GM21825 (cell line): ENCODE data around the gene FAM120AOS.

Experiments
- ATAC-seq: cut with Tn5 transposase; IDR thresholded peaks from one replicate; pipeline ENCODE4 v1.9.1; 2021; ENCODE audit warnings: mild to moderate bottlenecking, moderate library complexity; ENCODE audit not compliant: unreplicated experiment

The FAM120AOS gene

GRCh38 chr9:93453047-93453914, at the start of gene FAM120AOS:
Gene FAM120AOS (minus strand): TSS chr9:93453581. CDS start chr9:93452709, 872 bp downstream.
- peak; percentile 60 for ATAC-seq

- ATAC-seq: no peak
Observed at GRCh38 chr9:93501406-93501805, 48.0 kb upstream of the FAM120AOS start.

GRCh38 chr9:93500571-93501298, 47.4 kb upstream of the FAM120AOS start:
- ATAC-seq: no peak

- ATAC-seq: no peak
Observed at GRCh38 chr9:93496285-93496684, 42.9 kb upstream of the FAM120AOS start.

- no peak for ATAC-seq
Observed at GRCh38 chr9:93493949-93494348, 40.6 kb upstream of the FAM120AOS start.

GRCh38 chr9:93492327-93492726, 38.9 kb upstream of the FAM120AOS start:
- no peak for ATAC-seq

GRCh38 chr9:93491593-93492232, 38.3 kb upstream of the FAM120AOS start:
- no peak for ATAC-seq

GRCh38 chr9:93488244-93488643, 34.9 kb upstream of the FAM120AOS start:
- ATAC-seq: no peak

- ATAC-seq: no peak
Observed at GRCh38 chr9:93486268-93486667, 32.9 kb upstream of the FAM120AOS start.

- ATAC-seq: no peak
Observed at GRCh38 chr9:93483497-93483896, 30.1 kb upstream of the FAM120AOS start.

GRCh38 chr9:93480728-93481324, 27.4 kb upstream of the FAM120AOS start:
- no peak for ATAC-seq

- ATAC-seq: no peak
Observed at GRCh38 chr9:93480262-93480661, 26.9 kb upstream of the FAM120AOS start.

GRCh38 chr9:93479726-93480125, 26.3 kb upstream of the FAM120AOS start:
- no peak for ATAC-seq

- ATAC-seq: no peak
Observed at GRCh38 chr9:93477397-93477796, 24.0 kb upstream of the FAM120AOS start.

GRCh38 chr9:93476924-93477323, 23.5 kb upstream of the FAM120AOS start:
- ATAC-seq: no peak

- ATAC-seq: no peak
Observed at GRCh38 chr9:93475856-93476255, 22.5 kb upstream of the FAM120AOS start.

GRCh38 chr9:93475108-93475507, 21.7 kb upstream of the FAM120AOS start:
- no peak for ATAC-seq

- ATAC-seq: no peak
Observed at GRCh38 chr9:93473411-93473810, 20.0 kb upstream of the FAM120AOS start.

GRCh38 chr9:93471124-93471523, 17.7 kb upstream of the FAM120AOS start:
- no peak for ATAC-seq

- no peak for ATAC-seq
Observed at GRCh38 chr9:93470391-93470790, 17.0 kb upstream of the FAM120AOS start.

- ATAC-seq: no peak
Observed at GRCh38 chr9:93468763-93469456, 15.5 kb upstream of the FAM120AOS start.
